Transverse colon (tissue), 4 donors: ENCODE measurements around the gene TTLL4. TPM values are rescaled to one million over a fixed set of nuclear protein-coding genes. Genes with fewer than 3 reads are reported as not detected.
"Not testable (repeated sequence)": the region's sequence is repeated elsewhere in the genome, so short reads cannot be mapped to it uniquely, and the experiment has no call there.

Source experiments
- DNase-seq: peaks from one replicate; pipeline ENCODE4 v3.0.0-alpha.2; 2019
- H3K27ac ChIP-seq, 4 donors: fragments of 200-600 bp; sonication (generic); 2 replicates each; pipeline ENCODE4 v1.5.1; 2016 to 2018; ENCODE audit warnings: inconsistent platforms in 4 of 4
- H3K27me3 ChIP-seq: fragments of 200-600 bp; sonication (generic); 2 replicates; pipeline ENCODE4 v1.5.1; 2017; ENCODE audit warnings: inconsistent platforms
- H3K36me3 ChIP-seq, 4 donors: fragments of 200-600 bp; sonication (generic); 2 replicates each; pipeline ENCODE4 v1.5.1; 2017 to 2019; ENCODE audit warnings: inconsistent platforms in 4 of 4
- H3K4me1 ChIP-seq, 4 donors: fragments of 200-600 bp; sonication (generic); 2 replicates each; pipeline ENCODE4 v1.5.1; 2017 to 2020; ENCODE audit warnings: inconsistent platforms in 4 of 4
- H3K4me3 ChIP-seq, 4 donors: fragments of 200-600 bp; sonication (generic); 1 replicate in 1 of 4; 2 replicates in 3 of 4; pipeline versions ENCODE4 v1.5.1 to v1.6.1; 2017 to 2019; ENCODE audit warnings: inconsistent platforms in 4 of 4
- H3K9me3 ChIP-seq, 2 donors: fragments of 200-600 bp; sonication (generic); 2 replicates each; pipeline ENCODE4 v1.5.1; 2017 to 2019; ENCODE audit warnings: inconsistent platforms in 2 of 2
- CTCF ChIP-seq, 5 experiments: fragments of 200-600 bp in 3 of 5; fragments of 450-650 bp in 2 of 5; sonication (generic) in 3 of 5; IDR thresholded peaks; 1 replicate in 2 of 5; 2 replicates in 3 of 5; pipeline ENCODE4 v1.5.1; 2016 to 2017; ENCODE audit warnings: antibody characterized with exemption in 5 of 5, inconsistent platforms in 3 of 5, mild to moderate bottlenecking in 2 of 5, moderate library complexity in 1 of 5
- EP300 ChIP-seq: sonication (generic); formaldehyde crosslinking; IDR thresholded peaks from one replicate; pipeline ENCODE4 v1.6.1; 2017; ENCODE audit warnings: antibody characterized with exemption, low read depth
- POLR2A ChIP-seq: fragments of 450-650 bp; IDR thresholded peaks from one replicate; pipeline ENCODE4 v1.6.1; 2016; ENCODE audit warnings: antibody characterized with exemption, mild to moderate bottlenecking, moderate library complexity
- POLR2AphosphoS5 ChIP-seq, 3 donors: sonication (generic); formaldehyde crosslinking; IDR thresholded peaks; one replicate each; pipeline ENCODE4 v1.6.1; 2016; ENCODE audit warnings: antibody characterized with exemption in 3 of 3
- WGBS, 2 donors: methylation state at CpG; one replicate each; pipeline ENCODE4 v1.1.5; 2018; ENCODE audit warnings: low coverage in 1 of 2; 5-methylcytosine and 5-hydroxymethylcytosine counted together
- in situ Hi-C, 4 donors: fragments of 200-750 bp; cut with MboI; loops; one replicate each; pipeline versions ENCODE4 v1.15.0 to v1.15.1; 2017; ENCODE audit warnings: low sequenced_read_pairs in 3 of 4, low pct_ligation_motif_present in 1 of 4, low pct_unique_long_range_greater_than_20kb in 1 of 4
- intact Hi-C: fragments of 100-400 bp; cut with DNase I; formaldehyde crosslinking; loops from one replicate; pipeline ENCODE4 v1.15.1; 2023; ENCODE audit warnings: low total_unique reads
- total RNA-seq, 4 donors: library from RNA; depleted of rRNA; stranded (reverse); fragments of >200 nt; gene quantifications; one replicate each; pipeline ENCODE4 v1.1.0, GENCODE V29; 2016

Gene TTLL4
- total RNA-seq, 4 donors from 2014 or later, result 6.0 to 26.0 (median 15.9) TPM

DNA sequence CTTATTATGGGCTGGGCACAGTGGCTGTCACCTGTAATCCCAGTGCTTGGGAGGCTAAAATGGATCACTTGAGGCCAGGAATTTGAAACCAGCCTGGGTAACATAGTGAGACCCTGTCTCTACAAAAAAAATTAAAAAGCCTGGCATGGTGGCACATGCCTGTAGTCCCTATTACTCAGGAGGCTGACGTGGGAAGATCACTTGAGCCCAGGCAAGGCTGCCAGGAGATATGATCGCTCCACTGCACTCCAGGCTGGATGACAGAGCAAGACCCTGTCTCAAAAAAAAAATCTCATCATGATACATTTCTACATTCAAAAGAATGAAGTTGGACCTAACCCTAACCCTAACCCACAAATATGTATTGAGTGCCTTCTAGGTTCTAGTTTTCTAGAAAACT is 51.2 kb downstream of the TTLL4 start:
- H3K4me3 ChIP-seq, result no peak overlapping the region
- TF ChIP-seq CTCF (IDR thresholded peaks at IDR 0.05) (no peak), POLR2AphosphoS5 (IDR thresholded peaks at IDR 0.05) (no peak), POLR2A (no peak), EP300 (no peak)
- no peak overlapping the region for H3K27ac ChIP-seq
- no peak for DNase-seq
- H3K9me3 ChIP-seq, result no peaks in the 10 kb centered on the region
- H3K27me3 ChIP-seq, result no peaks in the 10 kb centered on the region
- 90 to 91% methylated on average over 2 of the region's 2 CpGs for WGBS, 2 donors
- no peaks in the 10 kb centered on the region for H3K4me1 ChIP-seq
- intact Hi-C loops, result no loop called here
- in situ Hi-C loops, result no loop called here
- H3K36me3 ChIP-seq, result no peaks in the 10 kb centered on the region

GRCh38 chr2:218772759-218773158 is 62.1 kb downstream of the TTLL4 start:
- WGBS, 2 donors, result 87% methylated on average over 5 of the region's 5 CpGs; no CpG with 5 or more reads in 1 of the 2 donors
- H3K27me3 ChIP-seq, intact Hi-C loops, H3K27ac ChIP-seq, H3K9me3 ChIP-seq, DNase-seq, H3K36me3 ChIP-seq, H3K4me1 ChIP-seq, in situ Hi-C loops, H3K4me3 ChIP-seq: not testable (repeated sequence)

- WGBS, 2 donors, result 92 to 96% methylated on average over 2 of the region's 2 CpGs
- H3K9me3 ChIP-seq, result peaks cover 0 to 7% of the 10 kb centered on the region in 2 donors
- in situ Hi-C loops (no loop called here), intact Hi-C loops (no loop called here)
- no peaks in the 10 kb centered on the region for H3K27me3 ChIP-seq
- no peaks in the 10 kb centered on the region for H3K4me1 ChIP-seq
- H3K4me3 ChIP-seq, result no peak overlapping the region
- no peak for TF ChIP-seq EP300
- TF ChIP-seq CTCF (IDR thresholded peaks at IDR 0.05), result no peak
- no peak for TF ChIP-seq POLR2AphosphoS5 (IDR thresholded peaks at IDR 0.05)
- no peak for TF ChIP-seq POLR2A
- DNase-seq, result no peak
- no peaks in the 10 kb centered on the region for H3K36me3 ChIP-seq
- H3K27ac ChIP-seq, result no peak overlapping the region
Observed at GRCh38 chr2:218773881-218774280, 63.2 kb downstream of the TTLL4 start.

- TF ChIP-seq EP300 (no peak), POLR2A (no peak), CTCF (IDR thresholded peaks at IDR 0.05) (no peak), POLR2AphosphoS5 (IDR thresholded peaks at IDR 0.05) (no peak)
- Histone ChIP-seq H3K9me3 (peaks cover 0 to 7% of the 10 kb centered on the region in 2 donors), H3K4me1 (peaks cover 3 to 10% (median 7%) of the 10 kb centered on the region in 4 donors), H3K4me3 (no peak overlapping the region), H3K27ac (no peak overlapping the region), H3K27me3 (no peaks in the 10 kb centered on the region), H3K36me3 (no peaks in the 10 kb centered on the region)
- intact Hi-C loops, result no loop called here
- in situ Hi-C loops, result no loop called here
- no peak for DNase-seq
- 93 to 94% methylated on average over 1 of the region's 1 CpG for WGBS, 2 donors
Observed at GRCh38 chr2:218776488-218776887, 65.9 kb downstream of the TTLL4 start.

DNA sequence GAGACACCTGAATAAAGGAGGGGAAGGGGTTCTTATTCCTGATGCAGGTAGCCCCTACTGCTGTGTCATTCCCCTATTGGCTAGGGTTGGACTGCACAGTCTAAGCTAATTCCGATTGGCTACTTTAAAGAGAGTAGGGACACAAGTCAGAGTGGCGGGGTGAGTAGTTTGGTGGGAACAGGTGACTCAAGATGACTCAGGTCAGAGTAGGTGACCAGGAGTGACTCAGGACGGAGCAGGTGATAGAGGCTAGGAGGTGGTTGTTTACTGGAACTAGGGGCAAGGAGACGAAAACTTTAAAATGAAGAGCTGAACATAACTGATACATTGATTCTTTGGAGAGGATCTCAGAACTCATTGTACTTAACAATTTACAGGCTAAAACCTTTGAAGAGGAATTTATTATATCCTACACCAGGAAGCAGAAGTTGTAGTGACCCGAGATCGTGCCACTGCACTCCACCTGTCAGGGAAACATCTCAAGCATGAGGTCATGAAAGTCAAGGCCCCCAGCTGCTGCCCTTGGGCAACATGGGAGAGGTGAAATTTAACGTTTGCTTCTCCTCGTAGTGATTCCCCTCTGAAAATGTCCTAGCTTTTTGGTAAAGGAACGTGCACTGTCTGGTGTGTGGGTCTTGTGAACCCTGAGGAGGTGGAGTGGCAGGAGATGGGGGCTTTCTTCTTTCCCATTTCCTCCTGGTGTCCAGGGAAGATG is 66.8 kb downstream of the TTLL4 start:
- no peaks in the 10 kb centered on the region for H3K27me3 ChIP-seq
- no peaks in the 10 kb centered on the region for H3K36me3 ChIP-seq
- H3K4me3 ChIP-seq, result no peak overlapping the region
- H3K9me3 ChIP-seq, result peaks cover 0 to 7% of the 10 kb centered on the region in 2 donors
- no peak for DNase-seq
- in situ Hi-C loops, result no loop called here
- WGBS, 2 donors, result 94% methylated on average over 8 to 9 of the region's 9 CpGs
- no peak overlapping the region for H3K27ac ChIP-seq
- TF ChIP-seq POLR2A (no peak), CTCF (IDR thresholded peaks at IDR 0.05) (no peak), POLR2AphosphoS5 (IDR thresholded peaks at IDR 0.05) (no peak)
- peaks cover 3 to 11% (median 8%) of the 10 kb centered on the region in 4 donors for H3K4me1 ChIP-seq
- intact Hi-C loops, result no loop called here
